Stimulated activated CD8-positive, alpha-beta memory T cell treated with anti-CD3 and anti-CD28 coated beads, Interleukin-7, amount 100 ng/mL, for 1 hour (primary cell): Measurements from ENCODE around the gene KCNK16.

Source experiments
- DNase-seq, 2 donors: peaks; one replicate each; pipeline ENCODE4 v3.0.0-alpha.2; 2020; ENCODE audit warnings: low read depth in 2 of 2

Gene KCNK16

GRCh38 chr6:39276379-39276995 is 46.0 kb downstream of the KCNK16 start:
- DNase-seq, result no peak

GRCh38 chr6:39274903-39275302 is 47.6 kb downstream of the KCNK16 start:
- DNase-seq, result no peak

- no peak for DNase-seq
These were observed 48.0 kb downstream of the KCNK16 start for GRCh38 chr6:39274471-39274870.

GRCh38 chr6:39273406-39273821 is 49.1 kb downstream of the KCNK16 start:
- DNase-seq, result no peak

- no peak for DNase-seq
These were observed 52.5 kb downstream of the KCNK16 start for GRCh38 chr6:39269961-39270360.

GRCh38 chr6:39268721-39269120 is 53.8 kb downstream of the KCNK16 start:
- DNase-seq, result no peak

GRCh38 chr6:39268171-39268570 is 54.3 kb downstream of the KCNK16 start:
- DNase-seq, result no peak

GRCh38 chr6:39266782-39267355 is 55.6 kb downstream of the KCNK16 start:
- DNase-seq, result no peak

- no peak for DNase-seq
These were observed 56.1 kb downstream of the KCNK16 start for GRCh38 chr6:39266375-39266774.
